BLaER1 treated with 17β-estradiol and CSF1 and Interleukin-3, amounts not matched to agents 10 nM and 100 nM (cell line): ENCODE data around the gene PRRC2B.
A peak's percentile ranks its signal among the peaks of the same experiment; 100 is the strongest.

ENCODE experiments used
- H3K27ac ChIP-seq, 11 experiments: shearing (Covaris generic); formaldehyde crosslinking; 2 replicates each; pipeline ENCODE4 v1.8.1; 2022
- H3K27me3 ChIP-seq, 11 experiments: shearing (Covaris generic); formaldehyde crosslinking; 2 replicates each; pipeline ENCODE4 v1.8.1; 2022
- H3K36me3 ChIP-seq, 11 experiments: shearing (Covaris generic); formaldehyde crosslinking; 2 replicates each; pipeline ENCODE4 v1.8.1; 2022
- H3K4me1 ChIP-seq, 10 experiments: shearing (Covaris generic); formaldehyde crosslinking; 2 replicates each; pipeline ENCODE4 v1.8.1; 2022
- H3K4me2 ChIP-seq, 11 experiments: shearing (Covaris generic); formaldehyde crosslinking; 2 replicates each; pipeline ENCODE4 v1.8.1; 2022
- H3K4me3 ChIP-seq, 10 experiments: shearing (Covaris generic); formaldehyde crosslinking; 2 replicates each; pipeline ENCODE4 v1.8.1; 2022
- H3K9ac ChIP-seq, 11 experiments: shearing (Covaris generic); formaldehyde crosslinking; 2 replicates each; pipeline ENCODE4 v1.8.1; 2022
- H3K9me3 ChIP-seq, 11 experiments: shearing (Covaris generic); formaldehyde crosslinking; replicated peaks in 1 of 11; 2 replicates each; pipeline ENCODE4 v1.8.1; 2022
- H4K20me1 ChIP-seq, 11 experiments: shearing (Covaris generic); formaldehyde crosslinking; 2 replicates each; pipeline ENCODE4 v1.8.1; 2022
- Cebpa-rat ChIP-seq, 11 experiments: shearing (Covaris generic); IDR thresholded peaks; 2 replicates each; pipeline ENCODE4 v1.8.1; 2022

The PRRC2B gene

DNA sequence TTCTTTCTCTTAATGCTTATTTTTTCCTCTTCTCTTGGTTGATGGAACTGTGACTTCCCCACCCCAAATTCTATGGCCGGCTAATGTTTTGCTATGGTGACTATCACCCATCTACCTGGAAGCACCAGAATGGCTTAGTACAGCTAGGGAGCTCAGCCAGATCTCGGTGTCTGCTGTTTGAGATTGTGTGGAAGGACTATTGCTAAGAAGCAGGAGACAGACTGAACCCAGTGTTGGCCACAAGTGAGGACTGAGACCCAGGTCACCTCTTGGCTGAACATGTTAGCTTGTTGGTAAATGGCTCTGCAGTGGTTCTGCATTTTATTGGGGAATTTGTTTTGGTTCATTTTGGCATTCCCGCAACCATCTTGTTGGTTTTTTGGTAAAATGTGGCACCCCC lies 2.7 kb downstream of the PRRC2B start:
- Histone ChIP-seq H3K4me2 (peak overlapping the region; percentile 90 to 99 (median 94)), H3K9ac (peak overlapping the region; percentile 61 to 100 (median 100); a peak in 20 of 22 replicates), H3K36me3 (peaks cover 0 to 47% (median 19%) of the 10 kb centered on the region in 11 experiments; a peak in 14 of 22 replicates), H3K4me1 (peaks cover 70 to 81% (median 77%) of the 10 kb centered on the region in 10 experiments), H3K4me3 (peak overlapping the region; percentile 11 to 96 (median 93); a peak in 18 of 20 replicates), H3K27me3 (no peaks in the 10 kb centered on the region), H3K27ac (peak overlapping the region in 10 of 11 experiments; percentile 35 to 100 (median 100); a peak in 16 of 22 replicates), H4K20me1 (peaks cover 69 to 73% (median 72%) of the 10 kb centered on the region in 11 experiments), H3K9me3 (no peaks in the 10 kb centered on the region)
- TF ChIP-seq Cebpa-rat (IDR thresholded peaks at IDR 0.05) = no peak

DNA sequence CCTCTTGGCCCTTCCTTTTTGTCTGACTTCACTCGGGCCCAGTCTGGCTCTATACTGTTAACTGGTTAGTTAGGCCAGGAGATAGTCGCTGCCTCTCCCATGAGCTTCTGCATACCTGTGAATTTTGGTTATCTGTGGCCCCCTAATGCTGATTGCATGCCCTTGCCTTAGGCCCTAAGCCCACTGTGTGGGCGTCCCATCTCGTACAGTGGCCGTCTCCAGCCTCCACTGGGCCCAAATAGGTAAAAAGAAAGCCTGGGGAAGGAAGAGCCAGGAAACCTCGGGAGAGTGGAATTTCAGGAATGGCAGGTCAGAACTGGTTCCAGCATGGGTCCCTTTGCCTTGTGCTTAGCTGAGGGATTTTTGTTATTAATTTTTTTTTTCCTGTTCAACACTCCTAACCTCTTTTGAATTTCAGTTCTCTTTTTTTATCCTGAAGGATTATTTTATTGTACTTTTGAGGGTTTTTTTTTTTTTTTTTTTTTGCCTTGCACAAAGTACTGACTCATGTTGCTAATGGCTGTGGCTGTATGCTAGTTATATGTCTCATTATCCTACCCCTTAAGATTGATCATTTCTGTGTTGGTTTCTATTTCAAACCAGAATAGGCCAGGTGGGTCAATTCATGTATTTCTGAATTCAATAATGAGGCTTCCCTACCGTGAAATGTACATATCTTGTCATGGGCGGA lies 3.4 kb downstream of the PRRC2B start:
- Histone ChIP-seq H3K27me3 (no peaks in the 10 kb centered on the region), H3K4me2 (peak overlapping the region; percentile 90 to 99 (median 94)), H3K4me1 (peaks cover 72 to 81% (median 78%) of the 10 kb centered on the region in 10 experiments), H3K4me3 (peak overlapping the region; percentile 11 to 96 (median 93); a peak in 18 of 20 replicates), H4K20me1 (peaks cover 75 to 80% (median 78%) of the 10 kb centered on the region in 11 experiments), H3K9me3 (no peaks in the 10 kb centered on the region), H3K27ac (peak overlapping the region in 10 of 11 experiments; percentile 23 to 100 (median 78); a peak in 17 of 22 replicates), H3K9ac (peak overlapping the region; percentile 61 to 100 (median 100); a peak in 21 of 22 replicates), H3K36me3 (peaks cover 0 to 53% (median 26%) of the 10 kb centered on the region in 11 experiments; a peak in 18 of 22 replicates)
- TF ChIP-seq Cebpa-rat (IDR thresholded peaks at IDR 0.05) = no peak

DNA sequence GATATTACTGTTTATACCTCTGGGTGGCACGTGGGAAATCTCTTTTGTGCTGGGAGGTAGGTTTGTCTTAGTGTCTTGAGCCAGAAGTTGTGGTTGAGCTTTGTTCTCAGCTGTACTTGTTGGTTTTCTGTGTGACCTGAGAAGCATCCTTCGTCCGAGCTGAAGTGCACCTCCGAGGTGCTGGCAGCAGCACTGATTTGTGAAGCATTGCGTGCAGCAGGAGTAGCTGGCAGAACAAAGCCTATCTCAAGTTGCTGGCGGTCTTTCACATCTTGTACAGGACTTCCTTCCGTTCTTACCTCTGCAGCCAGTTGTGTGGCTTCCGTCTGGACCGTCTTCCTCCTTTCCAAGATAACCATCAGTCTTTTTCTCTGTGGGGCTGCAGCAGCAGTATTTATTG lies 4.3 kb downstream of the PRRC2B start:
- TF ChIP-seq Cebpa-rat (IDR thresholded peaks at IDR 0.05) = no peak
- Histone ChIP-seq H3K36me3 (peaks cover 8 to 62% (median 35%) of the 10 kb centered on the region in 11 experiments; a peak in 19 of 22 replicates), H4K20me1 (peaks cover 85 to 89% (median 87%) of the 10 kb centered on the region in 11 experiments), H3K4me1 (peaks cover 72 to 81% (median 79%) of the 10 kb centered on the region in 10 experiments), H3K9ac (peak overlapping the region; percentile 39 to 100 (median 100); a peak in 21 of 22 replicates), H3K27me3 (no peaks in the 10 kb centered on the region), H3K4me3 (peak overlapping the region in 8 of 10 experiments; percentile 47 to 96 (median 93); a peak in 15 of 20 replicates), H3K27ac (peak overlapping the region in 9 of 11 experiments; percentile 1 to 100 (median 44); a peak in 17 of 22 replicates), H3K9me3 (no peaks in the 10 kb centered on the region), H3K4me2 (peak overlapping the region; percentile 90 to 99 (median 94))

DNA sequence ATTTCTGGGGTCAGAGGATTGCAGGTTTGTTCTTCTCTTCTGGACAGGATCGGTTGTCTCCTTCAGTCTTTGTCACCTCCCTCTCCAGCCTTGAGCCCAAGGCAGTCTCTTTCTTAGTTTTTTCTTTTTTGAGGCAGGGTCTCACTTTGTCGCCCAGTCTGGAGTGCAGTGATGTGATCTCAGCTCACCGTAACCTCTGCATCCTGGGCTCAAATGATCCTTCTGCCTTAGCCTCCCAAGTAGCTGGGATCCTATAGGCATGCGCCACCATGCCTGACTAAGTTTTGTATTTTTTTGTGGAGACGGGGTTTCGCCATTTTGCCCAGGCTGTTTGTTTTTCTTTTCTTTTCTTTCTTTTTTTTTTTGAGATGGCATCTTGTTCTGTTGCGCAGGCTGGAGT lies 6.1 kb downstream of the PRRC2B start:
- H3K9ac ChIP-seq = no peak overlapping the region
- H3K27ac ChIP-seq = no peak overlapping the region
- H3K4me2 ChIP-seq = peak overlapping the region in 10 of 11 experiments; percentile 1 to 44 (median 31); a peak in 11 of 22 replicates
- no peak for TF ChIP-seq Cebpa-rat (IDR thresholded peaks at IDR 0.05)
- H3K4me1 ChIP-seq = peaks cover 90 to 97% (median 95%) of the 10 kb centered on the region in 10 experiments
- no peaks in the 10 kb centered on the region for H3K9me3 ChIP-seq
- H3K27me3 ChIP-seq = no peaks in the 10 kb centered on the region
- peaks cover 100% of the 10 kb centered on the region in 11 experiments for H4K20me1 ChIP-seq
- H3K4me3 ChIP-seq = no peak overlapping the region
- H3K36me3 ChIP-seq = peaks cover 8 to 80% (median 51%) of the 10 kb centered on the region in 11 experiments; a peak in 19 of 22 replicates

DNA sequence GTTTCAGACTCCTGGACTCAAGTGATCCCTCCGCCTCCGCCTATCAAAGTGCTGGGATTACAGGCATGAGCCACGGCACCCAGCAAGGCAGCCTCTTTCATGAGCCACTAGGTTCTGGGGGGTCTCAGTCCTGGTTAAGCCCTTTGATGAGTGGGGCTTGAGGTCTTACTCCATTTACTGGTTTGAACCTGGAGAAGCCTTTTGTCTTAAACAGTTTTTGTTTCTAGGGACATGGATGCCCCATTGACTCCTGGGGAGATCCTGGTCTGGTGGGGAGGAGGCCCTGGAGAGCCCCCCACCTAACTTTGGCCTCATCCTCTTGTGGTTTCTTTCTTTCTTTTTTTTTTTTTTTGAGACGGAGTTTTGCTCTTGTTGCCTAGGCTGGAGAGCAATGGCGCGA lies 6.7 kb downstream of the PRRC2B start:
- Histone ChIP-seq H3K9me3 (no peaks in the 10 kb centered on the region), H3K4me1 (peaks cover 93 to 100% (median 98%) of the 10 kb centered on the region in 10 experiments), H3K36me3 (peaks cover 11 to 82% (median 51%) of the 10 kb centered on the region in 11 experiments; a peak in 19 of 22 replicates), H3K27ac (peak overlapping the region in 1 of 11 experiments; percentile 21; a peak in 1 of 22 replicates), H3K9ac (no peak overlapping the region), H3K4me2 (peak overlapping the region; percentile 11 to 53 (median 36); a peak in 21 of 22 replicates), H4K20me1 (peaks cover 100% of the 10 kb centered on the region in 11 experiments), H3K4me3 (no peak overlapping the region), H3K27me3 (no peaks in the 10 kb centered on the region)
- TF ChIP-seq Cebpa-rat (IDR thresholded peaks at IDR 0.05) = no peak

DNA sequence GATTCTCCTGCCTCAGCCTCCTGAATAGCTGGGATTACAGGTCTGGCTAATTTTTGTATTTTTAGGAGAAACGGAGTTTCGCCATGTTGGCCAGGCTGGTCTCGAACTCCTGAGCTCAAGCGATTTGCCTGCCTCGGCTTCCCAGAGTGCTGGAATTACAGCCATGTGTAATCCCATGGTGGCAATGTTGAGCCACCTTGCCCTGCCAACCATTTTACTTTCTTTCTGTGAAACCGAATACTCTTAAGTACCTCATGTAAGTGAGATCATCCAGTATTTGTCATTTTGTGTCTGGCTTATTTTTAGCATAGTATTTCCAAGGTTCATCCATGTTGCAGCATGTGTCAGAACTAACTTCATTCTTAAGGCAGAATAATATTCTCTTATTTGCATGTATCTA lies 8.2 kb downstream of the PRRC2B start:
- Histone ChIP-seq H3K4me1 (peaks cover 93 to 100% (median 98%) of the 10 kb centered on the region in 10 experiments), H3K27me3 (no peaks in the 10 kb centered on the region), H3K4me2 (peak overlapping the region in 10 of 11 experiments; percentile 25 to 88 (median 54); a peak in 18 of 22 replicates), H3K4me3 (no peak overlapping the region), H3K9ac (no peak overlapping the region), H4K20me1 (peaks cover 100% of the 10 kb centered on the region in 11 experiments), H3K36me3 (peaks cover 11 to 84% (median 58%) of the 10 kb centered on the region in 11 experiments; a peak in 19 of 22 replicates), H3K9me3 (no peaks in the 10 kb centered on the region), H3K27ac (no peak overlapping the region)
- no peak for TF ChIP-seq Cebpa-rat (IDR thresholded peaks at IDR 0.05)

DNA sequence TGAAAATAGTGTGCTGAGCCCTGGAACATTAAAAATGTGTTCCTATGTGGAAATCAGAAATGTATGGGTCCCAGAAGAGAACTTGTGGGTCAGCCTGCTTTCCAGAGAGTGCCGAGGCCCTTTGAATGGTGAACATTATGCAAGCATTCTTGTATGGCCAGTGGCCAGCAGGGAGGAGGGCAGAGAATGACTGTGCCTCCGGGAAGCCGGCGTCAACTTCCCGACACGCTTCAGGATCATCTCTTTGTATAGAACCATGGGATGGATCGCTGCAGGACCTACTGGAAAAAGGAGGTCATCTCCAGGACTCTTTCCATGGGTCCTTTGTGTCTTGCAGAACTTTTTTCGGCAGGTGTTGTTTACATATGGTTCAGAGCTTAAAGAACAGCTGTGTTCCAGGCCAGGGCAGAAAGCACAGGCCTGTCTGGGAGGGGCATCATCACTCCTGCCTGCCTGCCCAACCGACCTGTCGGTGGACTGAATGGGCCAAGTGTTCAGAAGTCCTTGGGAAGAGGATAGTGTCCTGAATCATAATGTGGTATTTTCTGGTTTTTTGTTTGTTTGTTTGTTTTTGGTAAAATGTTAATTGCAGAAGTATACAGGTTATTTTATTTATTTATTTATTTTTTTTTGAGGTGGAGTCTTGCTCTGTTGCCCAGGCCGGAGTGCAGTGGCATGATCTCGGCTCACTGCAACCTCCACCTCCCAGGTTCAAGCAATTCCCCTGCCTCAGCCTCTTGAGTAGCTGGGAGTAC lies 9.0 kb downstream of the PRRC2B start:
- peaks cover 100% of the 10 kb centered on the region in 11 experiments for H4K20me1 ChIP-seq
- no peak overlapping the region for H3K4me3 ChIP-seq
- no peaks in the 10 kb centered on the region for H3K9me3 ChIP-seq
- peaks cover 11 to 86% (median 64%) of the 10 kb centered on the region in 11 experiments; a peak in 19 of 22 replicates for H3K36me3 ChIP-seq
- no peak for TF ChIP-seq Cebpa-rat (IDR thresholded peaks at IDR 0.05)
- H3K27ac ChIP-seq = no peak overlapping the region
- H3K4me1 ChIP-seq = peaks cover 93 to 100% (median 98%) of the 10 kb centered on the region in 10 experiments
- peak overlapping the region; percentile 34 to 89 (median 72); a peak in 21 of 22 replicates for H3K4me2 ChIP-seq
- no peak overlapping the region; a peak in 1 of 22 replicates for H3K9ac ChIP-seq
- no peaks in the 10 kb centered on the region for H3K27me3 ChIP-seq

DNA sequence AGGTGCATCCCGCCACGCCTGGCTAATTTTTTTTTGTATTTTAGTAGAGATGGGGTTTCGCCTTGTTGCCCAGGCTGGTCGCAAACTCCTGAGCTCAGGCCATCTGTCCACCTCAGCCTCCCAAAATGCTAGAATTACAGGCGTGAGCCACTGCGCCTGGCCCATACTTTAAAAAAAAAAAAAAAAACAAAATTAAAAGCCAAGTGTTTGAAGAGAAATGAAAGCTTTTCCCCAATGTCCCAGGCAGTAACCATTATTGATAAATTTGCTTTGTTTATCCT lies 9.5 kb downstream of the PRRC2B start:
- Histone ChIP-seq H3K36me3 (peaks cover 11 to 81% (median 59%) of the 10 kb centered on the region in 11 experiments; a peak in 19 of 22 replicates), H4K20me1 (peaks cover 100% of the 10 kb centered on the region in 11 experiments), H3K9me3 (no peaks in the 10 kb centered on the region), H3K27me3 (no peaks in the 10 kb centered on the region), H3K4me1 (peaks cover 93 to 100% (median 98%) of the 10 kb centered on the region in 10 experiments), H3K27ac (no peak overlapping the region), H3K4me3 (no peak overlapping the region), H3K4me2 (peak overlapping the region; percentile 34 to 89 (median 72); a peak in 18 of 22 replicates), H3K9ac (no peak overlapping the region)
- TF ChIP-seq Cebpa-rat (IDR thresholded peaks at IDR 0.05) = no peak
